Thyroid gland (tissue), 4 donors: ENCODE measurements around the gene CDC123. TPM values are rescaled to one million over a fixed set of nuclear protein-coding genes. Genes with fewer than 3 reads are reported as not detected.
"Not testable (repeated sequence)": the region's sequence is repeated elsewhere in the genome, so short reads cannot be mapped to it uniquely, and the experiment has no call there.

Source experiments
- DNase-seq, 2 donors: peaks; one replicate each; pipeline ENCODE4 v3.0.0-alpha.2; 2019
- H3K27ac ChIP-seq, 3 donors: fragments of 200-600 bp; sonication (generic); 1 replicate in 2 of 3; 2 replicates in 1 of 3; pipeline ENCODE4 v1.5.1; 2016 to 2019; ENCODE audit warnings: mild to moderate bottlenecking in 1 of 3, moderate library complexity in 1 of 3
- H3K27me3 ChIP-seq: fragments of 200-600 bp; sonication (generic); one replicate; pipeline ENCODE4 v1.5.1; 2019
- H3K36me3 ChIP-seq, 2 donors: fragments of 200-600 bp; sonication (generic); one replicate each; pipeline ENCODE4 v1.5.1; 2016 to 2019
- H3K4me1 ChIP-seq, 2 donors: fragments of 200-600 bp; sonication (generic); one replicate each; pipeline ENCODE4 v1.5.1; 2017 to 2019
- H3K4me3 ChIP-seq, 3 donors: fragments of 200-600 bp; sonication (generic); replicated peaks in 1 of 3; 1 replicate in 2 of 3; 2 replicates in 1 of 3; pipeline ENCODE4 v1.5.1; 2016; ENCODE audit warnings: mild to moderate bottlenecking in 1 of 3
- H3K9me3 ChIP-seq: fragments of 200-600 bp; sonication (generic); one replicate; pipeline ENCODE4 v1.5.1; 2017
- POLR2A ChIP-seq, 2 donors: fragments of 450-650 bp; IDR thresholded peaks; one replicate each; pipeline ENCODE4 v1.6.1; 2017; ENCODE audit warnings: antibody characterized with exemption in 2 of 2, mild to moderate bottlenecking in 2 of 2, moderate library complexity in 1 of 2
- WGBS, 2 donors: methylation state at CpG; one replicate each; pipeline ENCODE4 v1.1.5; 2017; 5-methylcytosine and 5-hydroxymethylcytosine counted together
- intact Hi-C: fragments of 100-400 bp; cut with DNase I; formaldehyde crosslinking; loops from one replicate; pipeline ENCODE4 v1.15.1; 2023
- total RNA-seq, 4 donors: library from RNA; depleted of rRNA; stranded (reverse); fragments of >200 nt; gene quantifications; one replicate each; pipeline ENCODE4 v1.2.3, GENCODE V29; 2016
- TF ChIP-seq, protein P1 (sequence below), 6 experiments: fragments of 200-600 bp in 3 of 6; fragments of 450-650 bp in 3 of 6; sonication (generic) in 3 of 6; IDR thresholded peaks; one replicate each; pipeline ENCODE4 v1.5.1; 2016 to 2019; ENCODE audit warnings: antibody characterized with exemption in 6 of 6, mild to moderate bottlenecking in 2 of 6, inconsistent platforms in 1 of 6, moderate library complexity in 1 of 6

CDC123 gene
- total RNA-seq, 4 donors from 2014 or later = 50.7 to 88.2 (median 68.9) TPM

GRCh38 chr10:12264204-12264940 lies 68.4 kb downstream of the CDC123 start:
- 26 to 28% methylated on average over 31 of the region's 31 CpGs for WGBS, 2 donors
- Histone ChIP-seq H3K4me3 (peak overlapping the region in 1 of 3 donors; percentile 5), H3K27ac (peak overlapping the region; percentile 38 to 62 (median 54)), H3K9me3 (no peaks in the 10 kb centered on the region), H3K27me3 (no peaks in the 10 kb centered on the region), H3K36me3 (no peaks in the 10 kb centered on the region), H3K4me1 (peaks cover 12 to 14% of the 10 kb centered on the region in 2 donors)
- peak; percentile 83 for DNase-seq
- TF ChIP-seq, protein P1, sequence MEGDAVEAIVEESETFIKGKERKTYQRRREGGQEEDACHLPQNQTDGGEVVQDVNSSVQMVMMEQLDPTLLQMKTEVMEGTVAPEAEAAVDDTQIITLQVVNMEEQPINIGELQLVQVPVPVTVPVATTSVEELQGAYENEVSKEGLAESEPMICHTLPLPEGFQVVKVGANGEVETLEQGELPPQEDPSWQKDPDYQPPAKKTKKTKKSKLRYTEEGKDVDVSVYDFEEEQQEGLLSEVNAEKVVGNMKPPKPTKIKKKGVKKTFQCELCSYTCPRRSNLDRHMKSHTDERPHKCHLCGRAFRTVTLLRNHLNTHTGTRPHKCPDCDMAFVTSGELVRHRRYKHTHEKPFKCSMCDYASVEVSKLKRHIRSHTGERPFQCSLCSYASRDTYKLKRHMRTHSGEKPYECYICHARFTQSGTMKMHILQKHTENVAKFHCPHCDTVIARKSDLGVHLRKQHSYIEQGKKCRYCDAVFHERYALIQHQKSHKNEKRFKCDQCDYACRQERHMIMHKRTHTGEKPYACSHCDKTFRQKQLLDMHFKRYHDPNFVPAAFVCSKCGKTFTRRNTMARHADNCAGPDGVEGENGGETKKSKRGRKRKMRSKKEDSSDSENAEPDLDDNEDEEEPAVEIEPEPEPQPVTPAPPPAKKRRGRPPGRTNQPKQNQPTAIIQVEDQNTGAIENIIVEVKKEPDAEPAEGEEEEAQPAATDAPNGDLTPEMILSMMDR (IDR thresholded peaks at IDR 0.05) = peak; percentile 48 to 91 (median 72)
- no peak for TF ChIP-seq POLR2A (IDR thresholded peaks at IDR 0.05)
- intact Hi-C loops = loop anchor here (5.0 to 10.0 kb wide), 2 partner anchors 80 to 448 kb away; partner anchors contain the start of gene CAMK1D

DNA sequence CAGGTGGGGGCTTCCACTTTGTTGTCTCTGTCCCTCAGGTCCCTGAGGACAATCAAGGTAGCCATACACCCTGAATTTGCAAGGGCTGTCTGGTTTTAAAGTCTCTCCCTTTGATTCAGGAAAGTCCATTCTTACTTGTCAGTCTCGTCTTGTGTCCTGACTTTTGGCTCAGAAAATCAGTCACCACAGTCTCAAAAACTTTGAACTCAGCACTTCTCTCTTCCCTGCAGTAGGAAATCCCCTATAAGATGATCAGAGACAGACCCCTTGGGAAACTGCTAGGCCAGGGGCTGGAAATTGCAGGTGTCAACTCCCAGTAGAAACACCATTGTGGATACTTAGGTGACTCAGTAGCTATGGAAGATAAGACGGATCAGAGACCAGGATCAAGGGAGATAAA lies 73.1 kb downstream of the CDC123 start:
- intact Hi-C loops = loop anchor here (10.0 kb wide), 1 partner anchor 76 kb away; the partner anchor contains the start of gene CAMK1D

DNA sequence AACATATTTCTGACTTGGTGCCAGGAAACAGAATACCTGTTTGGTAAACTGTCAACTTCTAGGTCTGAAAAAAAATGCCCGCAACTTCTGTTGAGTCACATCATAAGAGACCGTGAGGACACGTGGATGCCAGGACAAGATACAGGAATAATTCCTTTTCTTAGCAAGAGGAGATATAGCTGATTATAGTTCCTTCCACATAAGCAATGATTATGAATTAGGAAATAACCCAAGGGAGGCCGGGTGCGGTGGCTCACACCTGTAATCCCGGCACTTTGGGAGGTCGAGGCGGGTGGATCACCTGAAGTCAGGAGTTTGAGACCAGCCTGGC lies 75.2 kb downstream of the CDC123 start:
- no peak for TF ChIP-seq POLR2A (IDR thresholded peaks at IDR 0.05)
- TF ChIP-seq, protein P1 (IDR thresholded peaks at IDR 0.05) = no peak
- no peak overlapping the region for H3K4me3 ChIP-seq
- H3K36me3 ChIP-seq = no peaks in the 10 kb centered on the region
- H3K27me3 ChIP-seq = no peaks in the 10 kb centered on the region
- intact Hi-C loops = no loop called here
- no peaks in the 10 kb centered on the region for H3K9me3 ChIP-seq
- H3K27ac ChIP-seq = peak overlapping the region; percentile 58 to 78 (median 63)
- 85 to 93% methylated on average over 8 of the region's 8 CpGs for WGBS, 2 donors
- H3K4me1 ChIP-seq = peaks cover 10 to 12% of the 10 kb centered on the region in 2 donors
- DNase-seq = peak; percentile 5 to 10

More for the DNA sequence above, 73.1 kb downstream of the CDC123 start:
- WGBS, 2 donors = 92 to 97% methylated on average over 2 of the region's 2 CpGs
- H3K4me1 ChIP-seq = peaks cover 24 to 25% of the 10 kb centered on the region in 2 donors
- no peak for TF ChIP-seq POLR2A (IDR thresholded peaks at IDR 0.05)
- TF ChIP-seq, protein P1 (IDR thresholded peaks at IDR 0.05) = no peak
- no peak for DNase-seq
- no peaks in the 10 kb centered on the region for H3K27me3 ChIP-seq
- H3K27ac ChIP-seq = peak overlapping the region in 1 of 3 donors; percentile 36
- H3K36me3 ChIP-seq = no peaks in the 10 kb centered on the region
- H3K9me3 ChIP-seq = no peaks in the 10 kb centered on the region
- no peak overlapping the region for H3K4me3 ChIP-seq

DNA sequence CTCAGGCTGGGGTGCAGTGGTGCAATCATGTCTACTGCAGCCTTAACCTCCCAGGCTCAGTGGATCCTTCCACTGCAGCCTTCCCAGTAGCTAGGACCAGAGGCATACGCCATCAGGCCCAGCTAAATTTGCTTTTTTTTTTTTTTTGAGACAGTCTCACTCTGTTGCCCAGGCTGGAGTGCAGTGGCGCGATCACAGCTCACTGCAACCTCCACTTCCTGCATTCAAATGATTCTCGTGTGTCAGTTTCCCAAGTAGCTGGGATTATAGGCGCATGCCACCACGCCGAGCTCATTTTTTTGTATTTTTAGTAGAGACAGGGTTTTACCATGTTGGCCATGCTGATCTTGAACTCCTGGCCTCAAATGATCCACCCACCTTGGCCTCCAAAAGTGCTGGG lies 81.9 kb downstream of the CDC123 start:
- 91 to 95% methylated on average over 7 of the region's 7 CpGs for WGBS, 2 donors
- H3K4me3 ChIP-seq, H3K9me3 ChIP-seq, DNase-seq, H3K36me3 ChIP-seq, H3K27me3 ChIP-seq, H3K4me1 ChIP-seq, H3K27ac ChIP-seq, intact Hi-C loops: not testable (repeated sequence)

DNA sequence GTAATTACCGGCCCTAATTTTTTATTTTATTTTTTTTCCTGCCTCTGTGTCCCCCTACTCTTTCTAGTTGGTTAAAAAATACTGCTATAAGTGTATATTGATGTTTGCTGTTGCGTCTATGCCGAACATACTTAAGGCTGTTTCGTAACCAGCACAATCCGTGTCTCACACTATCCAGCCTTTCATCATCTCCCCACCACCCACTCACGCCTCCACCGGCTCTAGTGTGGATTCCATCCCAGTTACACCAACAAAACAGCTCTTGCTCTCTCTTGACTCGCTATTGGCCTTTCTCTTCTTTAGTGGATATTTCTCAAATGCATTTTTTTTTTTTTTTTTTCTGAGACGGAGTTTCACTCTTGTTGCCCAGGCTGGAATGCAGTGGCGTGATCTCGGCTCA lies 83.3 kb downstream of the CDC123 start:
- DNase-seq = no peak
- H3K4me3 ChIP-seq = no peak overlapping the region
- H3K36me3 ChIP-seq = no peaks in the 10 kb centered on the region
- H3K27ac ChIP-seq = no peak overlapping the region
- no peaks in the 10 kb centered on the region for H3K4me1 ChIP-seq
- intact Hi-C loops = no loop called here
- no peaks in the 10 kb centered on the region for H3K9me3 ChIP-seq
- TF ChIP-seq, protein P1 (IDR thresholded peaks at IDR 0.05) = no peak
- no peak for TF ChIP-seq POLR2A (IDR thresholded peaks at IDR 0.05)
- WGBS, 2 donors = 86 to 92% methylated on average over 11 of the region's 11 CpGs
- H3K27me3 ChIP-seq = no peaks in the 10 kb centered on the region
